Ovary (tissue), 9 donors: ENCODE results near the gene KRT32. TPM values are rescaled to one million over a fixed set of nuclear protein-coding genes. Genes with fewer than 3 reads are reported as not detected.

ENCODE experiments used
- DNase-seq, 5 donors: peaks; one replicate each; pipeline ENCODE4 v3.0.0-alpha.2; 2019 to 2020
- H3K27ac ChIP-seq, 2 donors: fragments of 200-600 bp; one replicate each; pipeline versions ENCODE4 v1.5.1 to v1.8.0; 2019 to 2022
- H3K27me3 ChIP-seq: fragments of 200-600 bp; one replicate; pipeline ENCODE4 v1.8.0; 2022
- H3K36me3 ChIP-seq: fragments of 200-600 bp; sonication (generic); one replicate; pipeline ENCODE4 v1.5.1; 2019
- H3K4me1 ChIP-seq: one replicate; pipeline ENCODE4 v1.8.1; 2013; ENCODE audit warnings: mild to moderate bottlenecking, moderate library complexity; ENCODE audit not compliant: insufficient read depth
- H3K4me3 ChIP-seq: fragments of 200-600 bp; sonication (generic); one replicate; pipeline ENCODE4 v1.5.1; 2017
- H3K9me3 ChIP-seq, 2 donors: fragments of 200-600 bp in 1 of 2; sonication (generic) in 1 of 2; one replicate each; pipeline versions ENCODE4 v1.5.1 to v1.8.1; 2013 to 2019; ENCODE audit warnings: mild to moderate bottlenecking in 1 of 2, moderate library complexity in 1 of 2
- EP300 ChIP-seq: sonication (generic); formaldehyde crosslinking; IDR thresholded peaks from one replicate; pipeline ENCODE4 v1.6.1; 2017; ENCODE audit warnings: antibody characterized with exemption
- POLR2A ChIP-seq: fragments of 450-650 bp; IDR thresholded peaks from one replicate; pipeline ENCODE4 v1.6.1; 2017; ENCODE audit warnings: antibody characterized with exemption, mild to moderate bottlenecking, moderate library complexity
- WGBS, 3 donors: extraction: QIAGEN DNeasy Blood & Tissue Kit in 1 of 3; methylation state at CpG; one replicate each; pipeline versions ENCODE4 v1.1.5 to v1.1.7; 2013 to 2017; 5-methylcytosine and 5-hydroxymethylcytosine counted together
- intact Hi-C, 4 donors: fragments of 100-400 bp; cut with DNase I; formaldehyde crosslinking; loops; one replicate each; pipeline versions ENCODE4 v1.11.0 to v1.15.1; 2022 to 2023
- polyA plus RNA-seq, 2 donors: library from polyadenylated mRNA; stranded (reverse); fragments of 200-250 nt in 1 of 2; fragments of 350-450 nt in 1 of 2; fragmentation: Illumina TruSeq in 1 of 2; extraction: RNeasy Lipid Tissue Mini Kit (QIAGEN cat#74804) in 1 of 2; gene quantifications; one replicate each; pipeline ENCODE4 v1.2.3, GENCODE V29; 2013 to 2014
- total RNA-seq, 7 donors: library from RNA; depleted of rRNA in 2 of 7; stranded (reverse); fragments of >200 nt in 2 of 7; fragmentation: NEBNext Ultra II Directional in 3 of 7; extraction: Animal tissue kit (Norgen Biotek cat#: 25700) in 3 of 7; gene quantifications; one replicate each; pipeline versions ENCODE4 v1.1.0 to v1.2.4, GENCODE V29; 2016 to 2023
- TF ChIP-seq, protein P1 (sequence below), 3 donors: fragments of 450-650 bp in 2 of 3; fragments of 200-600 bp in 1 of 3; IDR thresholded peaks; one replicate each; pipeline versions ENCODE4 v1.5.1 to v1.8.0; 2016 to 2022; ENCODE audit warnings: antibody characterized with exemption in 3 of 3, mild to moderate bottlenecking in 1 of 3
- donor health status: DM: no; HTN: no; CAD: no; lungs with moderate emphysema.
- donor health status: DM: no; HTN: no; CAD: no.
- donor health status: Bipolar disorder and iron deficiency.
- donor health status: DM: yes; HTN: yes; CAD: no.
- donor health status: DM: no; HTN: no; CAD: no.
- donor health status: DM: yes; HTN: yes; CAD: no.

The KRT32 gene
- total and polyA plus RNA-seq, 9 donors = 0.18 to 0.33 (median 0.20) TPM; not detected in 6

DNA sequence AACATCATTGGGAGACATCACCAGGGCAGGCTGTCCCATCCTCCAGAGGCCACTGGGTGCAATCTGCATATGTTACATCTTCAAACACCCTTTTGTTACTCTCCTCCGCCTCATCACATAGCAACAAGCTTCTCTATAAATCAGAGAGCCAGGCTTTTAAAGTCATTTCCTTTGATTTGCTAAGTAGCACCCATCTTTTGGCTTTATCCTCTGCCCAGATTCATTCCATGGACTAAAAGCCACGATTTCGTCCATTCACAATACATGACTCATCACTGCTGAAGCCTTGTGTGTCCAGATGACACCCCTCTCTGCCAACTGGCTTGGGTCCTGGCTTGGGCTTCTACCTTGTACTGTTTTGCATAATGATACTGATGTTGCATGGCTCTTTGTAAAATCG lies 24.4 kb downstream of the KRT32 start:
- Histone ChIP-seq H3K27me3 (no peaks in the 10 kb centered on the region), H3K4me3 (no peak overlapping the region), H3K36me3 (no peaks in the 10 kb centered on the region), H3K9me3 (no peaks in the 10 kb centered on the region), H3K4me1 (peaks cover 2% of the 10 kb centered on the region), H3K27ac (no peak overlapping the region)
- DNase-seq = no peak
- TF ChIP-seq, protein P1, sequence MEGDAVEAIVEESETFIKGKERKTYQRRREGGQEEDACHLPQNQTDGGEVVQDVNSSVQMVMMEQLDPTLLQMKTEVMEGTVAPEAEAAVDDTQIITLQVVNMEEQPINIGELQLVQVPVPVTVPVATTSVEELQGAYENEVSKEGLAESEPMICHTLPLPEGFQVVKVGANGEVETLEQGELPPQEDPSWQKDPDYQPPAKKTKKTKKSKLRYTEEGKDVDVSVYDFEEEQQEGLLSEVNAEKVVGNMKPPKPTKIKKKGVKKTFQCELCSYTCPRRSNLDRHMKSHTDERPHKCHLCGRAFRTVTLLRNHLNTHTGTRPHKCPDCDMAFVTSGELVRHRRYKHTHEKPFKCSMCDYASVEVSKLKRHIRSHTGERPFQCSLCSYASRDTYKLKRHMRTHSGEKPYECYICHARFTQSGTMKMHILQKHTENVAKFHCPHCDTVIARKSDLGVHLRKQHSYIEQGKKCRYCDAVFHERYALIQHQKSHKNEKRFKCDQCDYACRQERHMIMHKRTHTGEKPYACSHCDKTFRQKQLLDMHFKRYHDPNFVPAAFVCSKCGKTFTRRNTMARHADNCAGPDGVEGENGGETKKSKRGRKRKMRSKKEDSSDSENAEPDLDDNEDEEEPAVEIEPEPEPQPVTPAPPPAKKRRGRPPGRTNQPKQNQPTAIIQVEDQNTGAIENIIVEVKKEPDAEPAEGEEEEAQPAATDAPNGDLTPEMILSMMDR (IDR thresholded peaks at IDR 0.05) = no peak
- TF ChIP-seq EP300 (no peak), POLR2A (no peak)
- WGBS, 3 donors = 66 to 77% (median 67%) methylated on average over 4 of the region's 4 CpGs
- intact Hi-C loops = no loop called here

DNA sequence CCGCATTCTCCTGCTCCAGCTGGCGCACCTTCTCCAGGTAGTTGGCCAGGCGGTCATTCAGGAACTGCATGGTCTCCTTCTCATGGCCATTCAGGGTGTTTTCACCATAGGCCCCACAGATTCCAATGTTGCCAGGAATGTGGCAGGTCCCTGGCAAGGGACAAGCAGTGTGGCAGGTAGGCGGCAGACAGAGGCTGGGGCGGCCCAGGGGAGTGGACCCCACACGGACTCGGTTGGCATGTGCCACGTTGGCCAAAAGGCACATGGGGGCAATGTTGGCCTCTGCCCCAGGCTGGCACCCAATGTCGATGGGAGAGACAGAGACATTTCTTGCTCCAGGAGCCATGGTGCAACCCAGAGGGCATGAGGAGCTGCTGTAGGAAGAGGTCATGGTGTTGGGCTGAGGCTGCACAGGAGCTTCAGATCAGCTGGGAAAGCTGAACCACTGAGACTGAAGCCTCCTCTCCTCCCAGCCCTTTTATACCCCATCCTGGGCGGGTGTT lies 26.6 kb downstream of the KRT32 start, which contains the start of gene KRT38:
Gene KRT38, minus strand, starts transcription at position 453 of the 503 bp plus-strand sequence. Its CDS starts 62 bp downstream, at position 391.
- 92 to 95% (median 95%) methylated on average over 10 of the region's 10 CpGs for WGBS, 3 donors

DNA sequence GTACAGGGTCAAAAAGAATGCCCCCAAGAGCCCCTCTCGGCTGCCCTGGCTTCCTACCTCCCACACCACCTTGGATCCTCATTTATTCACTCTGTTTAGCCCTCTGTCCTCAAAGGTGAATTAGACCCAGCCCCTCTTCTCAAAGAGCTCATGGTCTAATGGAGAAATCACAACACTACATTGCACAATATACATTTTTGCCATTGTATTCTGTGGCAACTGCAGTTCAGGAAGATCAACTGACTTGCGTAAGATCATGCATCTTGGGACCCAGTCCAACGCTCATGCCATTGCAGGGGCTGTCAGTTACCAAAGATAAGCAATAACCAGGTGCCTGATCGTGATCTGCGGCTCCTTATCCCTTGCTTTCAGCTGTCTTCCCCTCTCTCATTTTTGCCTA lies 27.8 kb downstream of the KRT32 start:
- Histone ChIP-seq H3K4me3 (no peak overlapping the region), H3K36me3 (no peaks in the 10 kb centered on the region), H3K27ac (no peak overlapping the region), H3K9me3 (no peaks in the 10 kb centered on the region), H3K27me3 (no peaks in the 10 kb centered on the region), H3K4me1 (no peaks in the 10 kb centered on the region)
- no peak for DNase-seq
- intact Hi-C loops = no loop called here
- no peak for TF ChIP-seq POLR2A
- TF ChIP-seq, protein P1 (IDR thresholded peaks at IDR 0.05) = no peak
- TF ChIP-seq EP300 = no peak
- 74 to 96% (median 76%) methylated on average over 4 to 5 of the region's 5 CpGs for WGBS, 3 donors

More for the DNA sequence above, 26.6 kb downstream of the KRT32 start, which contains the start of gene KRT38:
- DNase-seq = no peak
- Histone ChIP-seq H3K4me3 (no peak within 1 kb of the TSS), H3K36me3 (no peaks in the 10 kb centered on the region), H3K27me3 (no peaks in the 10 kb centered on the region), H3K27ac (no peak within 1 kb of the TSS), H3K9me3 (no peaks in the 10 kb centered on the region), H3K4me1 (no peaks in the 10 kb centered on the region)
- no peak for TF ChIP-seq EP300
- TF ChIP-seq, protein P1 (IDR thresholded peaks at IDR 0.05) = no peak
- no peak for TF ChIP-seq POLR2A
- intact Hi-C loops = no loop called here

GRCh38 chr17:41437769-41438168 lies 29.4 kb downstream of the KRT32 start:
- Histone ChIP-seq H3K4me1 (no peaks in the 10 kb centered on the region), H3K27me3 (no peaks in the 10 kb centered on the region), H3K4me3 (no peak overlapping the region), H3K9me3 (no peaks in the 10 kb centered on the region), H3K36me3 (no peaks in the 10 kb centered on the region), H3K27ac (no peak overlapping the region)
- TF ChIP-seq, protein P1 (IDR thresholded peaks at IDR 0.05) = no peak
- TF ChIP-seq POLR2A = no peak
- no peak for TF ChIP-seq EP300
- DNase-seq = no peak
- 89 to 96% (median 95%) methylated on average over 9 of the region's 9 CpGs for WGBS, 3 donors
- intact Hi-C loops = no loop called here
